HG03103 (cell line): ENCODE data around the gene NGDN.
"Not testable (repeated sequence)": the region's sequence is repeated elsewhere in the genome, so short reads cannot be mapped to it uniquely, and the experiment has no call there.

ENCODE experiments used
- ATAC-seq: cut with Tn5 transposase; IDR thresholded peaks from one replicate; pipeline ENCODE4 v1.9.1; 2021; ENCODE audit warnings: low read depth; ENCODE audit not compliant: unreplicated experiment

Gene NGDN

DNA sequence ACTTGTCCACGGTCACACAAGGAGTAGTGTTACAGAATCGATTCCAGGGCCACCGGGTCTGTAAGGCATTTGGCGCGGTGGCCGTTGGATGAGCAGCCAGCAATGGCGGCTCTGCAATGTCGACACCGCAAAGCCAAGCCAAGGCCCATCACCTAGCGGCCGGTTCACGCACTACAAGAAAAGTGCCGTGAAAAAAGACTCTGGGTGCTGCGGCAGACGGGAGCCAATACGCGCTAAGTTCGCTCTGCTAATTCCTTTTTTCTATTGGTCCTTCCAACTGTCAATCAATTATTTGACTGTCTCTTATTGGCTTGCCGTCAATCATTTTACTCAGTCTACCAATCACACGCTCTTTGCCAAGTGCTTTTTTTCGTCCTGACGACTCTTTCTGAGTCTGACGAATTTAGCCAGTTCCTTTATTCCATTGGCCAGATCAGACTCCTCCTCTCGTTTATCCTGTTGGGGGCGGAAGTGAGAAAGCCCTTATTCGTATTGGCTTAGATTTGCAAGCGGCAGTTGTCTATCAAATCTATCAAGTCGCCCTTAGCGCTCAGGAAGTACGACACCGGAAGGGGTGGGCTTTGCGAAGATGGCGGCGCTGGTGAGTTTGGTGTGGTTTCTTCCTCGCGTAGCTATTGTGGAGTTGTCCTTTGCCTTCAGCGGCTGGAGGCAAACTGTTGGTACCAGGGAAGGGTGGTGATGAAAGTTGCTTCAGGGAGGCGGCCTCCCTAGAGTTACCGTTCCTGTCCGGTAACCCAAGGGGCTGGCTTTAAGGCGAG is at the start of gene NGDN:
TSS of gene NGDN (plus strand) at position 577 of the 779 bp plus-strand sequence. CDS start at position 590, 13 bp downstream.
- ATAC-seq: peak; percentile 88

- no peak for ATAC-seq
Observed at GRCh38 chr14:23421594-23421993, 47.9 kb upstream of the NGDN start.

DNA sequence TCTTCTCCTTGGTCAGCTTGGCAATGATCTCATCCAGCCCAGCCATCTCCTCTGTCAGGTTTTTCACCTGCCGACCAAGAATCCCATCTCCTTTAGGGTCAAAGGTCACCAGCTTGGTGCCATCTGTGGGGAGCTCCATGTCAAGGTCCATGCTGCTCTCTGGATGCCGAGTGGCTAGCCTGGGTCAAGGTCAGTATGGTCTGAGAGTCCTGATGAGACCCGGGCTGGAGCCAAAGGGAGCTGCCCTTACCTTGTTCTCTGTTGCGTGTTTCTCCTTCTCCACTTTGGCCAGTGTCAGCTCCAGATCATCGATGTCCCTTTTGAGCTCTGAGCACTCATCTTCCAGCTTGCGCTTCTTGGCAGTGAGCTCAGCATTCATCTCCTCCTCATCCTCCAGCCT is 45.8 kb upstream of the NGDN start:
- no peak for ATAC-seq

- ATAC-seq: no peak
Observed at GRCh38 chr14:23425169-23425568, 44.3 kb upstream of the NGDN start.

DNA sequence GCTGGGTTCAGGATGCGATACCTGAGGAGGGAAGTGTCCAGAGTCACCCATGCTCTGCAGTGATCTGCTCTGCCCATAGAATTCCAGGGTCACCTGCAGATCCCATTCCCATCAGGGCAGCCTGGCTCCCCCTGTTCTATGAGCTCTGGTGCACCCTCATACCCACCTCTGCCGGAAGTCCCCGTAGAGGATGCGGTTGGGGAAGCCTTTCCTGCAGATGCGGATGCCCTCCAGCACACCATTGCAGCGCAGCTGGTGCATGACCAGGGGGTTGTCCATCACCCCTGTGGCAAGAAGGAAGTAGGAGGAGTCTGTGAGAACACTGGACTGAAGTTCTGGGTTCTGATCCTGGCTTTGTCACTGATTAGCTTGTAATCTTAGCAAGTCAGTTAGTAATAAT is 43.7 kb upstream of the NGDN start:
- ATAC-seq: not testable (repeated sequence)

DNA sequence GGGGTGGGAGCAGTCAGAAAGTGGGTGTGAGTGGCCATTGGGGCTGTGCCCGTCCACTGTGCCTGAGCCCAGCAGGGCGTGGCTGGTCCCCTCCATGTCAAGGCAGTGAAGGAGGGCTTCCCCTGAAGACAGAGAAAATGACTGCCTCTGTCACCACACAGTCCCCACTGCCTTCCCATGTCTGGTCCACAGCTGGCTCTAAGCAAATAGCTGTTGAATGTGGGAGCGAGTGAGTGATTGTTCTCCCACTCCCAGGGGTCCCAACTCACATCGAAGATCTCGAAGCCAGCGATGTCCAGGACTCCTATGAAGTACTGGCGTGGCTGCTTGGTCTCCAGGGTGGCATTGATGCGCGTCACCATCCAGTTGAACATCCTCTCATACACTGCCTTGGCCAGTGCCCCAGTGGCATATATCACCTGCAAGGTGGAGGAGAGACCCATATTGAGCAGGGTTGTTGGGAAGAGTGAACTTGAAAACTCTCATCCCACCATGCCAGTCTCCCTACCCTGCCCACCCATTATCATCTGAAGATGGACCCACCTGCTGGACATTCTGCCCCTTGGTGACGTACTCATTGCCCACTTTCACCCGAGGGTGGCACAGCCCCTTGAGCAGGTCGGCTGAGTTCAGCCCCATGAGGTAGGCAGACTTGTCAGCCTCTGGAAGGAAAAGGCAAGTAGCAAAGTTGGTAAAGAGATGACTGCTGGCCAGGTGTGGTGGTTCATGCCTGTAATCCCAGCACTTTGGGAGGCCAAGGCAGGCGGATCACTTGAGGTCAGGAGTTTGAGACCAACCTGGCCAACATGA is 40.6 kb upstream of the NGDN start:
- ATAC-seq: no peak

- no peak for ATAC-seq
Observed at GRCh38 chr14:23430016-23430722, 39.3 kb upstream of the NGDN start.

GRCh38 chr14:23430723-23431085 is 38.8 kb upstream of the NGDN start:
- no peak for ATAC-seq

GRCh38 chr14:23431486-23431885 is 38.0 kb upstream of the NGDN start:
- no peak for ATAC-seq

GRCh38 chr14:23432102-23432925 is 37.2 kb upstream of the NGDN start:
- no peak for ATAC-seq

DNA sequence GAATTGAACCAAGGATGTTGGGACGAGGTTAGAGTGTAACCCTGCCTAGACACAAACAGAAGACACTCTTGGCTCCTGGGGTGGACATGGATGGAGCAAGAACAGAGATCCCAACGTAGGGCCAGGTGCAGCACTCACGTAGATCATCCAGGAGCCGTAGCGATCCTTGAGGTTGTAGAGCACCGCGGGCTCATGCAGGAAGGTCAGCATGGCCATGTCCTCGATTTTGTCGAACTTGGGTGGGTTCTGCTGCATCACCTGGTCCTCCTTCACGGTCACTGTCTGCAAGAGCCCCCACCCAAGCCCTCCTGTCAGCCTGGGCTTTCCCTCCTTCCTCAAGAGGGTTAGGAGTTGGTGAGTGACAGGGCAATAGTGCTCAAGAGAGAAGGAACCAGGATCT is 36.6 kb upstream of the NGDN start:
- no peak for ATAC-seq

DNA sequence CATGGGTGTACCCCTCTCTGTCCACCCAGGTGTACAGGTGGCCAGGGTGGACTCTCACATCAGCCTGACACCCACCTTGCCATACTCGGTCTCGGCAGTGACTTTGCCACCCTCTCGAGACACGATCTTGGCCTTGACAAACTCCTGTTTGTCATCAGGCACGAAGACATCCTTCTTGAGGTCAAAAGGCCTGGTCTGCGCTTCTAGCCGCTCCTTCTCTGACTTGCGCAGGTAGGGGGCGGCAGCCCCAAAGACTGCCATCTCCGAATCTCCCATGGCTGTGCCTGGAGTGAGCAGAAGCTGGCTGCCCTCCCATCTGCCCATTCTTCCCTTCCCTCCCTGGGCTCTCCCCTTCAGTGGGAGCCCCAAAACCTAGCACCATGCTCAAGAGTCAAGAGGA is 36.0 kb upstream of the NGDN start:
- no peak for ATAC-seq

- ATAC-seq: no peak
Observed at GRCh38 chr14:23434488-23435222, 34.8 kb upstream of the NGDN start.

DNA sequence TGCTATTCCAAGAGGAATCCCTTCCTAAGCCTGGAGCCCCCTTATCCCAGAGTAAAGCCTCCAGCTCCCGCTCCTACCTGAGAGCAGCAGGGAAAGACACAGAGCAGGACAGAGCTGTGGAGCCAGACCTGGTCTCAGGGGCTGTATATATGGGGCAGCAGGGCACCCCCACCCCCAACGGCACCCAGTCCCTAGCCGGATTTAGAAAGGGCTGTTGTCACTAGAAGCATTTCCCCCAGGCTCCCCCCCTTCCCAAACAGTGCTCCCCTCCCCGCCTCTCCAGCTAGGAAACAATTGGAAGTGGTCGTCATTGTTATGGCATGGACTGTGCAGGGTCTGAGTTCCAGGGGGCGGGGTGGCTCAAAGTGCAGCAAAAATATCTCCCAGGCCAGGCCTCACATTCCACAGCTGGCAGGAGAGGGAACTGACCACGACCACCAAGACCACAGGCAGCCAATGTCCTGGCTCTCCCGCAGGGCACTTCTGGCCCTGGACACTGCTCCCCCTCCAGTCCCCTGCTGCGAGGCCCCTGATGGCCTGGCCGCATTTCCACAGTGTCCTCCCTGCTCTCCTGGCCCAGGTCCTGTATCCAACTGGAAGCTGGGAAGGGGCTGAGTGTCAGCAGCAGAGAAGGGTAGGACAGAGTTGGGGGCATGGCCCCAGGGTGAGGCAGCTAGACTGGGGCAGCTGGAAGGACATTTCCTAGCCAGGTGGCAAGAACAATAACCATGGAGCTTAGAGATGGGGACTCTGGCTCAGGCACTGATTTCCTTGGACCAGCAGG is 33.8 kb upstream of the NGDN start, which contains the start of gene MYH7:
TSS of gene MYH7 (minus strand) at position 118 of the 784 bp plus-strand sequence. CDS start 1,928 bp downstream, outside the sequence.
- ATAC-seq: no peak

- no peak for ATAC-seq
Observed at GRCh38 chr14:23436327-23437132, 33.0 kb upstream of the NGDN start.

DNA sequence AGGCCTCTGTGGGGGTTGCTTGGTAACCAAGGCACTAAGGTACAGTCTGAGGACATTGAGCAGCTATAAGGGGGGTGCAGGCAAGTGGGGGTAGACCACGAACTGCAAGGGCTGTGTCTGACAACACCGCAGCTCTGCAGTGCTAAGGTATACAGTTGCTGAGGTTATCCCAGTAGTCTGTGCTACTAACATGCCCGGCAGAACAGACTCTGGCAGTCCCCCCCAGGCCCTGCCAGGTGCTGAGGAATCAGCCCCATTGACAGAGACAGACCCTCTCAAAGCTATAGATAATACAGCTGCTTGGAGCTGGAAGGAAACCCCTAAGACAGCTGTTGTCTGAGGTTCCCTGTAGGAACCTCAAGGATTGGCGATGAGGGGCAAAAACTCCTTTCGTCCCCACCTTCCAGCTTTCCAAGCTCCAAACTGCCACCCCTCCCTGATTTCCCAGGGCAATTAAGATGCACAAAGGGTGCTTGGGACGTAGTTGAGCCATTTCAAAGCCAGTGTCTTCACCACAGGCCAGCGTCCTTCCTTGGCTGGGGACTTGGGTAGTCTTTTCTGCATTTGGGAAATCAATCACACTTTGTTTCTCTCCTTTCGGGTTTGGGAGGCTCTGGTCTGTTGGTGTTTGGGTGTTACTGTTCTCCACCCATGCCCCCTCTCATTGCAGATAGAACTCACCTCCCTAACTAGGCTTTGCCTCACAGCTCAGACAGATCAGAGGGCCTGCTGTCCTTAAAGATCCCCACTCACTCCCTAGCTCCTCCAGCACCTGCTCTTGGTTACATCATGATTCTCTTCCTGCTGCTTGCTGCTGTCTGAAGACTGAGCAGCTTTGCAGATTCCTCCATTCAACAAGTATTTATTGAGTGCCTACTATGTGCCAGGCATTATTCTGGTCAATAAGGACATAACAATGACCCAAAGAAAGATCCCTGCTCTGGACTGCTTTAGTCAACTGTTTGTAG is 32.1 kb upstream of the NGDN start:
- no peak for ATAC-seq
